Measurements from ENCODE around the gene TRMT2B. TPM values are rescaled to one million over a fixed set of nuclear protein-coding genes. Genes with fewer than 3 reads are reported as not detected.

TRMT2B gene
- polyA plus RNA-seq, 1 donor from 2014 or later, result 6.8 TPM

DNA sequence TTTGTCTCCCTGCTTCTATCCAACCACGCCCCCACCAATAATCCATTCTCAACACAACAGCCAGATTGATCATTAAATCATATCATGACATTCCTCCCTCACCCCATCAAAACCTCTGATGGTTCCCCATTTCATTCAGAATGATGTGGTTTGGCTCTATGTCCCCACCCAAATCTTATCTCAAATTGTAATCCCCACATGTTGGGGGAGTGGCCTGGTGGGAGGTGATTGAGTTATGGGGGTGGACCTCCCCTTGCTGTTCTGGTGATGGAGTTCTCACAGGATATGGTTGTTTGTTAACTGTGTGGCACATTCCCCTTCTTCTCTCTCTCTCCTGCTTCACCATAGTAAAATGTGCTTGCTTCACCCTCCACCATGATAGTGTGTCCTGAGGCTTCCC is 23.3 kb downstream of the TRMT2B start (continued):
- TF ChIP-seq EP300 (conservative IDR thresholded peaks at IDR 0.05; ENCODE audit: poor library complexity, severe bottlenecking) (no peak), RAD21 (conservative IDR thresholded peaks at IDR 0.05) (no peak)

DNA sequence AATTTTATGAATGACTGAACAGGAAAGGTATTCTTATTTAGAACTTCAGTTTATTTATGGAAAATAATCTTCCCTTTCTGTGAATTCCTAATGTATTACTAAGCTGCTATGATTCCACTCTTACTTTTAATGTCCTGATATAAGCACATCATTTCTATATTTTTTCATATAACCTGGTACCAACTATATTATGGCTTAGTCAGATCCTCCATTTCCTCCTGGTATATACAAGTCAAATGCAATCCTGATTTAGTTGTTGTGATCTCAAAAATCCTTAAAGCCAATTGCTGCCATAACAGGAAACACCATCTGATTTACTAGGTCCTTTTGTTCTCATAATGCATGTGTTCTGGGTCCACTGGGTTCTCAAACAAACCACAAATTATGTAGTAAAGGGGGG is 26.8 kb downstream of the TRMT2B start:
- Histone ChIP-seq H3F3A (ENCODE audit: insufficient read depth, low read length, poor library complexity, severe bottlenecking) (no peaks in the 10 kb centered on the region), H3K79me2 (replicated peaks; ENCODE audit: insufficient read depth, low read length) (no peaks in the 10 kb centered on the region), H3K27ac (ENCODE audit: low read length) (no peak overlapping the region), H3K9me2 (ENCODE audit: insufficient read depth, low read length) (no peaks in the 10 kb centered on the region), H3K9me3 (ENCODE audit: low read length) (no peaks in the 10 kb centered on the region), H2AFZ (ENCODE audit: low read depth, low read length) (no peak overlapping the region), H3K4me2 (ENCODE audit: low read length) (no peak overlapping the region), H3K4me3 (ENCODE audit: low read length) (no peak overlapping the region), H3K27me3 (ENCODE audit: insufficient read depth, low read depth, low read length) (no peaks in the 10 kb centered on the region), H3K9ac (ENCODE audit: low read length) (no peak overlapping the region), H3K36me3 (ENCODE audit: insufficient read depth, low read length) (no peaks in the 10 kb centered on the region), H4K20me1 (ENCODE audit: insufficient read depth) (no peaks in the 10 kb centered on the region)
- TF ChIP-seq RAD21 (conservative IDR thresholded peaks at IDR 0.05) (no peak), EZH2 (IDR thresholded peaks at IDR 0.05; ENCODE audit: borderline replicate concordance, insufficient read depth, low read length, poor library complexity, severe bottlenecking) (no peak), EP300 (conservative IDR thresholded peaks at IDR 0.05; ENCODE audit: poor library complexity, severe bottlenecking) (no peak), MXI1 (conservative IDR thresholded peaks at IDR 0.05; ENCODE audit: poor library complexity, severe bottlenecking) (no peak), CTCF (IDR thresholded peaks at IDR 0.05; ENCODE audit: poor library complexity, severe bottlenecking) (no peak), TAF1 (IDR thresholded peaks at IDR 0.05; ENCODE audit: low read depth) (no peak), POLR2AphosphoS5 (IDR thresholded peaks at IDR 0.05) (no peak), SMC3 (conservative IDR thresholded peaks at IDR 0.05; ENCODE audit: poor library complexity) (no peak)
- TF ChIP-seq, protein P1, sequence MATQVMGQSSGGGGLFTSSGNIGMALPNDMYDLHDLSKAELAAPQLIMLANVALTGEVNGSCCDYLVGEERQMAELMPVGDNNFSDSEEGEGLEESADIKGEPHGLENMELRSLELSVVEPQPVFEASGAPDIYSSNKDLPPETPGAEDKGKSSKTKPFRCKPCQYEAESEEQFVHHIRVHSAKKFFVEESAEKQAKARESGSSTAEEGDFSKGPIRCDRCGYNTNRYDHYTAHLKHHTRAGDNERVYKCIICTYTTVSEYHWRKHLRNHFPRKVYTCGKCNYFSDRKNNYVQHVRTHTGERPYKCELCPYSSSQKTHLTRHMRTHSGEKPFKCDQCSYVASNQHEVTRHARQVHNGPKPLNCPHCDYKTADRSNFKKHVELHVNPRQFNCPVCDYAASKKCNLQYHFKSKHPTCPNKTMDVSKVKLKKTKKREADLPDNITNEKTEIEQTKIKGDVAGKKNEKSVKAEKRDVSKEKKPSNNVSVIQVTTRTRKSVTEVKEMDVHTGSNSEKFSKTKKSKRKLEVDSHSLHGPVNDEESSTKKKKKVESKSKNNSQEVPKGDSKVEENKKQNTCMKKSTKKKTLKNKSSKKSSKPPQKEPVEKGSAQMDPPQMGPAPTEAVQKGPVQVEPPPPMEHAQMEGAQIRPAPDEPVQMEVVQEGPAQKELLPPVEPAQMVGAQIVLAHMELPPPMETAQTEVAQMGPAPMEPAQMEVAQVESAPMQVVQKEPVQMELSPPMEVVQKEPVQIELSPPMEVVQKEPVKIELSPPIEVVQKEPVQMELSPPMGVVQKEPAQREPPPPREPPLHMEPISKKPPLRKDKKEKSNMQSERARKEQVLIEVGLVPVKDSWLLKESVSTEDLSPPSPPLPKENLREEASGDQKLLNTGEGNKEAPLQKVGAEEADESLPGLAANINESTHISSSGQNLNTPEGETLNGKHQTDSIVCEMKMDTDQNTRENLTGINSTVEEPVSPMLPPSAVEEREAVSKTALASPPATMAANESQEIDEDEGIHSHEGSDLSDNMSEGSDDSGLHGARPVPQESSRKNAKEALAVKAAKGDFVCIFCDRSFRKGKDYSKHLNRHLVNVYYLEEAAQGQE (IDR thresholded peaks at IDR 0.05; ENCODE audit: borderline replicate concordance), result no peak

- no peaks in the 10 kb centered on the region for H3F3A ChIP-seq (ENCODE audit: insufficient read depth, low read length, poor library complexity, severe bottlenecking)
- no peaks in the 10 kb centered on the region for H4K20me1 ChIP-seq (ENCODE audit: insufficient read depth)
- no peak overlapping the region for H3K4me3 ChIP-seq (ENCODE audit: low read length)
- TF ChIP-seq EZH2 (IDR thresholded peaks at IDR 0.05; ENCODE audit: borderline replicate concordance, insufficient read depth, low read length, poor library complexity, severe bottlenecking) (no peak), POLR2AphosphoS5 (IDR thresholded peaks at IDR 0.05) (no peak), EP300 (conservative IDR thresholded peaks at IDR 0.05; ENCODE audit: poor library complexity, severe bottlenecking) (no peak), MXI1 (conservative IDR thresholded peaks at IDR 0.05; ENCODE audit: poor library complexity, severe bottlenecking) (no peak), TAF1 (IDR thresholded peaks at IDR 0.05; ENCODE audit: low read depth) (no peak), RAD21 (conservative IDR thresholded peaks at IDR 0.05) (no peak), SMC3 (conservative IDR thresholded peaks at IDR 0.05; ENCODE audit: poor library complexity) (no peak), CTCF (IDR thresholded peaks at IDR 0.05; ENCODE audit: poor library complexity, severe bottlenecking) (no peak)
- TF ChIP-seq, protein P1 (IDR thresholded peaks at IDR 0.05; ENCODE audit: borderline replicate concordance), result no peak
- no peaks in the 10 kb centered on the region for H3K27me3 ChIP-seq (ENCODE audit: insufficient read depth, low read depth, low read length)
- no peaks in the 10 kb centered on the region for H3K9me3 ChIP-seq (ENCODE audit: low read length)
- no peak overlapping the region for H3K9ac ChIP-seq (ENCODE audit: low read length)
- H3K4me2 ChIP-seq (ENCODE audit: low read length), result no peak overlapping the region
- no peaks in the 10 kb centered on the region for H3K36me3 ChIP-seq (ENCODE audit: insufficient read depth, low read length)
- no peaks in the 10 kb centered on the region for H3K9me2 ChIP-seq (ENCODE audit: insufficient read depth, low read length)
- no peak overlapping the region for H3K27ac ChIP-seq (ENCODE audit: low read length)
- H2AFZ ChIP-seq (ENCODE audit: low read depth, low read length), result no peak overlapping the region
- no peaks in the 10 kb centered on the region for H3K79me2 ChIP-seq (replicated peaks; ENCODE audit: insufficient read depth, low read length)
Observed at GRCh38 chrX:101022020-101022419, 29.9 kb downstream of the TRMT2B start.

Measured in neural cell (in vitro differentiated cells).